ENCODE results near the gene LSM12.

DNA sequence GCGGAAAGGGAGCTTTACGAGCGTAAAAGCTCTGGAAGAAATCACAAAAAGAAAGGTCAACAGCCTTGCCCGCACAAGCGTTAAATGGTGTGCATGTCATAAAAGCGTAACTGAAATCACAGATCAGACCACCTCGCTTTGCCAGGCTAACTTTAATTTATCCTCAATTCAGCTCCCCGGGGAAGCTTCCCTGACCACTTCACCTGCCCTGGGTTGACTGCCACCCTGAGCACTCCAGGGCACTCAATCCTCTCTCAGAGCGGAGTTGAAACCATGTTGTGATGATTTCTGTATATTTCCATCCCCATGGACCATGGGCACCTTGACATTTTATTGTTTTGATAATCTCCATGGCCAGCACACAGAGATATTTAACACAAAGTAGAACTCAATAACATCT, 78.2 kb downstream of the LSM12 start:
- TF ChIP-seq, protein P1, sequence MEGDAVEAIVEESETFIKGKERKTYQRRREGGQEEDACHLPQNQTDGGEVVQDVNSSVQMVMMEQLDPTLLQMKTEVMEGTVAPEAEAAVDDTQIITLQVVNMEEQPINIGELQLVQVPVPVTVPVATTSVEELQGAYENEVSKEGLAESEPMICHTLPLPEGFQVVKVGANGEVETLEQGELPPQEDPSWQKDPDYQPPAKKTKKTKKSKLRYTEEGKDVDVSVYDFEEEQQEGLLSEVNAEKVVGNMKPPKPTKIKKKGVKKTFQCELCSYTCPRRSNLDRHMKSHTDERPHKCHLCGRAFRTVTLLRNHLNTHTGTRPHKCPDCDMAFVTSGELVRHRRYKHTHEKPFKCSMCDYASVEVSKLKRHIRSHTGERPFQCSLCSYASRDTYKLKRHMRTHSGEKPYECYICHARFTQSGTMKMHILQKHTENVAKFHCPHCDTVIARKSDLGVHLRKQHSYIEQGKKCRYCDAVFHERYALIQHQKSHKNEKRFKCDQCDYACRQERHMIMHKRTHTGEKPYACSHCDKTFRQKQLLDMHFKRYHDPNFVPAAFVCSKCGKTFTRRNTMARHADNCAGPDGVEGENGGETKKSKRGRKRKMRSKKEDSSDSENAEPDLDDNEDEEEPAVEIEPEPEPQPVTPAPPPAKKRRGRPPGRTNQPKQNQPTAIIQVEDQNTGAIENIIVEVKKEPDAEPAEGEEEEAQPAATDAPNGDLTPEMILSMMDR (IDR thresholded peaks at IDR 0.05): no peak
- TF ChIP-seq ZFX (IDR thresholded peaks at IDR 0.05; ENCODE audit: borderline replicate concordance): no peak
